H1 (cell line): ENCODE results near the gene RUFY3. TPM values are rescaled to one million over a fixed set of nuclear protein-coding genes. Genes with fewer than 3 reads are reported as not detected.

ENCODE experiments used
- polyA plus RNA-seq, 7 experiments: library from polyadenylated mRNA; depleted of rRNA in 3 of 7; stranded (reverse) in 5 of 7; unstranded in 2 of 7; fragments of >200 nt in 5 of 7; fragments of 200-250 nt in 2 of 7; gene quantifications; 1 replicate in 5 of 7; 2 replicates in 1 of 7; 4 replicates in 1 of 7; pipeline versions ENCODE4 v1.2.1 to v1.2.3, GENCODE V29; 2011 to 2013; ENCODE audit warnings: missing spikeins in 2 of 7, mixed read lengths in 2 of 7
- small RNA-seq: library from polyadenylated mRNA; stranded (forward); fragments of <200 nt; extraction: miRNeasy Mini kit (QIAGEN cat#:217004); gene quantifications from one replicate; pipeline ENCODE3, GENCODE V24; 2013; ENCODE audit not compliant: insufficient read depth
- total RNA-seq: library from RNA; stranded (reverse); fragmentation: NEBNext Ultra II Directional; extraction: Animal tissue kit (Norgen Biotek cat#: 25700); gene quantifications from 2 replicates; pipeline ENCODE4 v1.2.1, GENCODE V29; 2021

The RUFY3 gene
- total and polyA plus RNA-seq, 2 of the 8 experiments (the other 6 are each of a cell fraction or from before 2014, with no cell fraction given) = 7.8 to 33.1 TPM

Small RNAs within 50 kb of the gene (small RNA-seq; reads per million reads assigned to genes)
- gene RF00026 (not detected), gene RNU6-520P (not detected), gene RNU6-784P (not detected), gene RNU6-891P (not detected)

Other genes starting within 250 kb of the RUFY3 start
- gene MUC7, start 249.8 kb upstream of the RUFY3 start, total RNA-seq = not detected in 2 replicates
- gene MUC7, start 249.8 kb upstream of the RUFY3 start, polyA plus RNA-seq (2011; rRNA removed) = not detected in 2 replicates
- gene AMTN, start 203.4 kb upstream of the RUFY3 start, total RNA-seq = not detected in 2 replicates
- not detected in 2 replicates for gene AMTN, start 203.4 kb upstream of the RUFY3 start, polyA plus RNA-seq (2011; rRNA removed)
- not detected in 2 replicates for gene AMBN, start 129.7 kb upstream of the RUFY3 start, total RNA-seq
- gene AMBN, start 129.7 kb upstream of the RUFY3 start, polyA plus RNA-seq (2011; rRNA removed) = not detected in 2 replicates
- gene ENAM, start 93.2 kb upstream of the RUFY3 start, total RNA-seq = not detected in 2 replicates
- gene ENAM, start 93.2 kb upstream of the RUFY3 start, polyA plus RNA-seq (2011; rRNA removed) = not detected in 2 replicates
- not detected in 2 replicates for gene JCHAIN, start 55.5 kb upstream of the RUFY3 start, total RNA-seq
- not detected in 2 replicates for gene JCHAIN, start 55.5 kb upstream of the RUFY3 start, polyA plus RNA-seq (2011; rRNA removed)
- gene UTP3, start 33.4 kb upstream of the RUFY3 start, total RNA-seq = 50.6 and 51.3 TPM in 2 replicates
- 11.2 and 11.8 TPM in 2 replicates for gene UTP3, start 33.4 kb upstream of the RUFY3 start, polyA plus RNA-seq (2011; rRNA removed)
- 105 and 112 TPM in 2 replicates for gene GRSF1, start 117.9 kb downstream of the RUFY3 start, total RNA-seq
- 25.7 and 44.3 TPM in 2 replicates for gene GRSF1, start 117.9 kb downstream of the RUFY3 start, polyA plus RNA-seq (2011; rRNA removed)
- 31.1 and 33.5 TPM in 2 replicates for gene MOB1B, start 180.4 kb downstream of the RUFY3 start, total RNA-seq
- 3.8 TPM in 2 replicates for gene MOB1B, start 180.4 kb downstream of the RUFY3 start, polyA plus RNA-seq (2011; rRNA removed)